ENCODE measurements around the gene FCGBP.
"Not testable (repeated sequence)": the region's sequence is repeated elsewhere in the genome, so short reads cannot be mapped to it uniquely, and the experiment has no call there.

The FCGBP gene

GRCh38 chr19:39968789-39969188, 34.4 kb upstream of the FCGBP start:
- Histone ChIP-seq H3K4me3 (ENCODE audit: insufficient read depth, low read depth, low read length, poor library complexity, severe bottlenecking) (no peak overlapping the region), H3K27me3 (replicated peaks; ENCODE audit: control insufficient read depth, insufficient read depth, low read length, poor library complexity, severe bottlenecking) (no peaks in the 10 kb centered on the region), H3K4me1 (ENCODE audit: control insufficient read depth, insufficient read depth, low read length, poor library complexity, severe bottlenecking) (peaks cover 27% of the 10 kb centered on the region), H3K27ac (ENCODE audit: insufficient read depth, low read length, poor library complexity, severe bottlenecking) (peak overlapping the region; percentile 94), H3K9me3 (ENCODE audit: control insufficient read depth, low read length) (no peaks in the 10 kb centered on the region), H3K36me3 (ENCODE audit: control insufficient read depth, insufficient read depth, low read length) (peaks cover 8% of the 10 kb centered on the region)
- no peak for DNase-seq

- H3K4me3 ChIP-seq (ENCODE audit: insufficient read depth, low read depth, low read length, poor library complexity, severe bottlenecking) = no peak overlapping the region
- H3K9me3 ChIP-seq (ENCODE audit: control insufficient read depth, low read length) = no peaks in the 10 kb centered on the region
- peaks cover 27% of the 10 kb centered on the region for H3K4me1 ChIP-seq (ENCODE audit: control insufficient read depth, insufficient read depth, low read length, poor library complexity, severe bottlenecking)
- H3K36me3 ChIP-seq (ENCODE audit: control insufficient read depth, insufficient read depth, low read length) = no peaks in the 10 kb centered on the region
- no peak for DNase-seq
- no peak overlapping the region for H3K27ac ChIP-seq (ENCODE audit: insufficient read depth, low read length, poor library complexity, severe bottlenecking)
- H3K27me3 ChIP-seq (replicated peaks; ENCODE audit: control insufficient read depth, insufficient read depth, low read length, poor library complexity, severe bottlenecking) = no peaks in the 10 kb centered on the region
These were observed 33.1 kb upstream of the FCGBP start for GRCh38 chr19:39967561-39967960.

- Histone ChIP-seq H3K36me3 (ENCODE audit: control insufficient read depth, insufficient read depth, low read length) (no peaks in the 10 kb centered on the region), H3K27ac (ENCODE audit: insufficient read depth, low read length, poor library complexity, severe bottlenecking) (no peak overlapping the region), H3K4me3 (ENCODE audit: insufficient read depth, low read depth, low read length, poor library complexity, severe bottlenecking) (no peak overlapping the region), H3K4me1 (ENCODE audit: control insufficient read depth, insufficient read depth, low read length, poor library complexity, severe bottlenecking) (peaks cover 19% of the 10 kb centered on the region), H3K9me3 (ENCODE audit: control insufficient read depth, low read length) (no peaks in the 10 kb centered on the region), H3K27me3 (replicated peaks; ENCODE audit: control insufficient read depth, insufficient read depth, low read length, poor library complexity, severe bottlenecking) (no peaks in the 10 kb centered on the region)
- DNase-seq = no peak
These were observed 32.2 kb upstream of the FCGBP start for GRCh38 chr19:39966617-39967016.

- H3K27me3 ChIP-seq (replicated peaks; ENCODE audit: control insufficient read depth, insufficient read depth, low read length, poor library complexity, severe bottlenecking) = no peaks in the 10 kb centered on the region
These were observed 29.5 kb upstream of the FCGBP start for GRCh38 chr19:39963898-39964297.

GRCh38 chr19:39959407-39959806, 25.0 kb upstream of the FCGBP start:
- DNase-seq; H3K36me3 ChIP-seq (ENCODE audit: control insufficient read depth, insufficient read depth, low read length); H3K9me3 ChIP-seq (ENCODE audit: control insufficient read depth, low read length); H3K27me3 ChIP-seq (replicated peaks; ENCODE audit: control insufficient read depth, insufficient read depth, low read length, poor library complexity, severe bottlenecking); H3K4me1 ChIP-seq (ENCODE audit: control insufficient read depth, insufficient read depth, low read length, poor library complexity, severe bottlenecking); H3K4me3 ChIP-seq (ENCODE audit: insufficient read depth, low read depth, low read length, poor library complexity, severe bottlenecking): not testable (repeated sequence)
- peak overlapping the region; percentile 13 for H3K27ac ChIP-seq (ENCODE audit: insufficient read depth, low read length, poor library complexity, severe bottlenecking)

More at GRCh38 chr19:39963898-39964297, 29.5 kb upstream of the FCGBP start:
- Histone ChIP-seq H3K4me1 (ENCODE audit: control insufficient read depth, insufficient read depth, low read length, poor library complexity, severe bottlenecking) (no peaks in the 10 kb centered on the region), H3K4me3 (ENCODE audit: insufficient read depth, low read depth, low read length, poor library complexity, severe bottlenecking) (no peak overlapping the region), H3K27ac (ENCODE audit: insufficient read depth, low read length, poor library complexity, severe bottlenecking) (no peak overlapping the region), H3K36me3 (ENCODE audit: control insufficient read depth, insufficient read depth, low read length) (no peaks in the 10 kb centered on the region), H3K9me3 (ENCODE audit: control insufficient read depth, low read length) (no peaks in the 10 kb centered on the region)
- no peak for DNase-seq

GRCh38 chr19:39958942-39959341, 24.5 kb upstream of the FCGBP start:
- H3K4me3 ChIP-seq (ENCODE audit: insufficient read depth, low read depth, low read length, poor library complexity, severe bottlenecking); H3K27me3 ChIP-seq (replicated peaks; ENCODE audit: control insufficient read depth, insufficient read depth, low read length, poor library complexity, severe bottlenecking); H3K36me3 ChIP-seq (ENCODE audit: control insufficient read depth, insufficient read depth, low read length); H3K4me1 ChIP-seq (ENCODE audit: control insufficient read depth, insufficient read depth, low read length, poor library complexity, severe bottlenecking); H3K9me3 ChIP-seq (ENCODE audit: control insufficient read depth, low read length); DNase-seq: not testable (repeated sequence)
- peak overlapping the region; percentile 13 for H3K27ac ChIP-seq (ENCODE audit: insufficient read depth, low read length, poor library complexity, severe bottlenecking)

GRCh38 chr19:39957886-39958285, 23.5 kb upstream of the FCGBP start:
- DNase-seq; H3K27ac ChIP-seq (ENCODE audit: insufficient read depth, low read length, poor library complexity, severe bottlenecking); H3K4me1 ChIP-seq (ENCODE audit: control insufficient read depth, insufficient read depth, low read length, poor library complexity, severe bottlenecking); H3K4me3 ChIP-seq (ENCODE audit: insufficient read depth, low read depth, low read length, poor library complexity, severe bottlenecking); H3K9me3 ChIP-seq (ENCODE audit: control insufficient read depth, low read length); H3K36me3 ChIP-seq (ENCODE audit: control insufficient read depth, insufficient read depth, low read length); H3K27me3 ChIP-seq (replicated peaks; ENCODE audit: control insufficient read depth, insufficient read depth, low read length, poor library complexity, severe bottlenecking): not testable (repeated sequence)

- no peak for DNase-seq
- Histone ChIP-seq H3K36me3 (ENCODE audit: control insufficient read depth, insufficient read depth, low read length) (no peaks in the 10 kb centered on the region), H3K9me3 (ENCODE audit: control insufficient read depth, low read length) (no peaks in the 10 kb centered on the region), H3K4me1 (ENCODE audit: control insufficient read depth, insufficient read depth, low read length, poor library complexity, severe bottlenecking) (peaks cover 47% of the 10 kb centered on the region), H3K27me3 (replicated peaks; ENCODE audit: control insufficient read depth, insufficient read depth, low read length, poor library complexity, severe bottlenecking) (no peaks in the 10 kb centered on the region), H3K4me3 (ENCODE audit: insufficient read depth, low read depth, low read length, poor library complexity, severe bottlenecking) (no peak overlapping the region), H3K27ac (ENCODE audit: insufficient read depth, low read length, poor library complexity, severe bottlenecking) (peak overlapping the region; percentile 75)
These were observed 19.5 kb upstream of the FCGBP start for GRCh38 chr19:39953915-39954314.

GRCh38 chr19:39951686-39952085, 17.3 kb upstream of the FCGBP start:
- H3K36me3 ChIP-seq (ENCODE audit: control insufficient read depth, insufficient read depth, low read length) = no peaks in the 10 kb centered on the region
- DNase-seq = no peak
- no peak overlapping the region for H3K4me3 ChIP-seq (ENCODE audit: insufficient read depth, low read depth, low read length, poor library complexity, severe bottlenecking)
- no peaks in the 10 kb centered on the region for H3K9me3 ChIP-seq (ENCODE audit: control insufficient read depth, low read length)
- peak overlapping the region; percentile 75 for H3K27ac ChIP-seq (ENCODE audit: insufficient read depth, low read length, poor library complexity, severe bottlenecking)
- H3K27me3 ChIP-seq (replicated peaks; ENCODE audit: control insufficient read depth, insufficient read depth, low read length, poor library complexity, severe bottlenecking) = no peaks in the 10 kb centered on the region
- peaks cover 55% of the 10 kb centered on the region for H3K4me1 ChIP-seq (ENCODE audit: control insufficient read depth, insufficient read depth, low read length, poor library complexity, severe bottlenecking)

- Histone ChIP-seq H3K27ac (ENCODE audit: insufficient read depth, low read length, poor library complexity, severe bottlenecking) (peak overlapping the region; percentile 75), H3K9me3 (ENCODE audit: control insufficient read depth, low read length) (no peaks in the 10 kb centered on the region), H3K4me1 (ENCODE audit: control insufficient read depth, insufficient read depth, low read length, poor library complexity, severe bottlenecking) (peaks cover 55% of the 10 kb centered on the region), H3K4me3 (ENCODE audit: insufficient read depth, low read depth, low read length, poor library complexity, severe bottlenecking) (no peak overlapping the region), H3K36me3 (ENCODE audit: control insufficient read depth, insufficient read depth, low read length) (no peaks in the 10 kb centered on the region), H3K27me3 (replicated peaks; ENCODE audit: control insufficient read depth, insufficient read depth, low read length, poor library complexity, severe bottlenecking) (no peaks in the 10 kb centered on the region)
- DNase-seq = no peak
These were observed 16.7 kb upstream of the FCGBP start for GRCh38 chr19:39951065-39951650.
